Left lung (tissue), 10 donors: ENCODE measurements around the gene UXS1. TPM values are rescaled to one million over a fixed set of nuclear protein-coding genes. Genes with fewer than 3 reads are reported as not detected.

Experiments
- ATAC-seq: fragments of 200-7000 bp; cut with Tn5 transposase; one replicate; pipeline ENCODE4 v1.9.1; 2020; ENCODE audit warnings: moderate library complexity
- DNase-seq, 4 donors: peaks; one replicate each; pipeline ENCODE4 v3.0.0-alpha.2; 2013 to 2020
- H3K27ac ChIP-seq, 2 donors: fragments of 200-600 bp; sonication (generic) in 1 of 2; one replicate each; pipeline versions ENCODE4 v1.5.0 to v1.8.0; 2020 to 2021
- H3K27me3 ChIP-seq, 2 donors: fragments of 200-600 bp; sonication (generic) in 1 of 2; one replicate each; pipeline versions ENCODE4 v1.5.0 to v1.8.0; 2020 to 2021
- H3K36me3 ChIP-seq, 2 donors: fragments of 200-600 bp; sonication (generic) in 1 of 2; one replicate each; pipeline versions ENCODE4 v1.5.0 to v1.8.0; 2020 to 2021
- H3K4me1 ChIP-seq, 2 donors: fragments of 200-600 bp; one replicate each; pipeline ENCODE4 v1.8.0; 2021
- H3K4me3 ChIP-seq, 2 donors: fragments of 200-600 bp; sonication (generic) in 1 of 2; one replicate each; pipeline versions ENCODE4 v1.5.0 to v1.8.0; 2020 to 2021; ENCODE audit warnings: mild to moderate bottlenecking in 1 of 2
- H3K9me3 ChIP-seq, 2 donors: fragments of 200-600 bp; sonication (generic) in 1 of 2; one replicate each; pipeline versions ENCODE4 v1.5.0 to v1.8.0; 2020 to 2021
- CTCF ChIP-seq, 2 donors: fragments of 200-600 bp; sonication (generic) in 1 of 2; IDR thresholded peaks; one replicate each; pipeline versions ENCODE4 v1.5.0 to v1.8.0; 2021; ENCODE audit warnings: antibody characterized with exemption in 2 of 2
- intact Hi-C, 2 donors: fragments of 100-400 bp; cut with DNase I; formaldehyde crosslinking; loops; one replicate each; pipeline versions ENCODE4 v1.11.2 to v1.14.2; 2022
- polyA plus RNA-seq, 6 donors: library from polyadenylated mRNA; unstranded; fragments of 120-200 nt; gene quantifications; one replicate each; pipeline ENCODE4 v1.2.1, GENCODE V29; 2013; ENCODE audit not compliant: insufficient read length in 6 of 6
- total RNA-seq, 2 donors: library from RNA; stranded (reverse); fragmentation: NEBNext Ultra II Directional; extraction: Animal tissue kit (Norgen Biotek cat#: 25700); gene quantifications; one replicate each; pipeline ENCODE4 v1.2.1, GENCODE V29; 2021
- donor health status: DM: no; HTN: yes; CAD: no.
- donor health status: DM: no; HTN: no; CAD: no.

The UXS1 gene
- total and polyA plus RNA-seq, 8 donors, result 46.9 to 98.5 (median 87.4) TPM

DNA sequence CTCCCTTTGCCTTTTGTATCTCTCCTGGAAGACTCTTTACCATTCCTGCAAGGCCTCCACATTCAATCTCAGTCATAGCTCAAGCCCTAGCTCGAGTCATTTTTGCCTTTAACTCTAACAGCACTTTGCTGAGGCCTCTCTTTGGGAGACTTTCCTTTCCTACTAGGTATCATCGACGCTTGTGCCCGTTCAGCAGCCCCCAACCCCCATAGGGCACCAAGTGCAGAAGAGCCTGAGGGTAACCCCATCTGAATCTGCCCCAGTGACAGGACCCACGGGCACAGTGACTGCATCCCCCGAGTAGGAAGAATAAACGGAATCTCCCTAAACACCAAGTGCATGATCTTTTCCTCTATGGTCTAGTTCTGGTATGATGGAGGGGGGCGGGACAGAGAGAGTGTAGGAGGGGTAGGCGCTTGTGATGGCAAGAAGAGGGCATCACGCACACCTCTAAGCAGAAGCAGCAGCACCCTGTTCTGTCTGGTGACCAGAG, 66.3 kb downstream of the UXS1 start:
- intact Hi-C loops, result no loop called here
- no peaks in the 10 kb centered on the region for H3K27me3 ChIP-seq
- no peaks in the 10 kb centered on the region for H3K9me3 ChIP-seq
- ATAC-seq, result no peak
- peaks cover 0 to 22% of the 10 kb centered on the region in 2 donors for H3K36me3 ChIP-seq
- H3K4me1 ChIP-seq, result peaks cover 0 to 5% of the 10 kb centered on the region in 2 donors
- TF ChIP-seq CTCF (IDR thresholded peaks at IDR 0.05), result no peak
- no peak overlapping the region for H3K27ac ChIP-seq
- H3K4me3 ChIP-seq, result no peak overlapping the region
- DNase-seq, result no peak

- no peak for TF ChIP-seq CTCF (IDR thresholded peaks at IDR 0.05)
- Histone ChIP-seq H3K27ac (no peak overlapping the region), H3K4me1 (peaks cover 0 to 5% of the 10 kb centered on the region in 2 donors), H3K36me3 (peaks cover 0 to 27% of the 10 kb centered on the region in 2 donors), H3K9me3 (no peaks in the 10 kb centered on the region), H3K4me3 (no peak overlapping the region), H3K27me3 (no peaks in the 10 kb centered on the region)
- intact Hi-C loops, result no loop called here
- DNase-seq (no peak), ATAC-seq (no peak)
Observed at GRCh38 chr2:106127282-106127771, 66.8 kb downstream of the UXS1 start.

DNA sequence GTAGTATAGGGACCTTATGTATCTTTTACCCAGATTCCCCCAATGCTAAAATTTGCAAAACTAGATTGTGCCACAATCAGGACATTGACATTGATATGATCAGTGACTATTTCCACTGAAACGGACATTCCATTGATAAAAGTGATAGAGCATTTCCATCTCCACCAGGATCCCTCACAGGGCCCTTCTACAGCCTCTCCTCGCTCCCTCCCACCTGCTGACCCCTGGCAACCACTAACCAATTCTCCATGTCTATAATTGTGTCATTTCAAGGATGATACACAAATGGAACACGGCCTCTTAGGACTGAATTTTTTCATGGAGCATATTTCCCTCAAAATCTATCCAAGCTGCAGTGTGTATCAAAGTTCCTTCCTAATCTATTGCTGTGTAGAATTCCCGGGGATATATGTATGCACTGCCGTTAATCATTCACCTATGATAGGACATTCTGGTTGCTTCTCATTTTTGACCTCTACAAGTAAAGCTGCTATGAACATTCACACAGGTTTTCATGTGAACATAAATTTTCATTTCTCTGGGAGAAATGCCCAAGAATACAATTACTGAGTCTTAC, 67.3 kb downstream of the UXS1 start:
- Histone ChIP-seq H3K9me3 (no peaks in the 10 kb centered on the region), H3K4me1 (peaks cover 0 to 5% of the 10 kb centered on the region in 2 donors), H3K27me3 (no peaks in the 10 kb centered on the region), H3K27ac (no peak overlapping the region), H3K36me3 (peaks cover 0 to 33% of the 10 kb centered on the region in 2 donors), H3K4me3 (no peak overlapping the region)
- intact Hi-C loops, result no loop called here
- no peak for TF ChIP-seq CTCF (IDR thresholded peaks at IDR 0.05)
- no peak for DNase-seq
- ATAC-seq, result no peak

GRCh38 chr2:106126295-106126694, 67.8 kb downstream of the UXS1 start:
- H3K4me3 ChIP-seq, result no peak overlapping the region
- intact Hi-C loops, result no loop called here
- no peaks in the 10 kb centered on the region for H3K27me3 ChIP-seq
- no peaks in the 10 kb centered on the region for H3K9me3 ChIP-seq
- H3K27ac ChIP-seq, result no peak overlapping the region
- DNase-seq (no peak), ATAC-seq (no peak)
- H3K36me3 ChIP-seq, result peaks cover 0 to 35% of the 10 kb centered on the region in 2 donors
- H3K4me1 ChIP-seq, result peaks cover 0 to 5% of the 10 kb centered on the region in 2 donors
- TF ChIP-seq CTCF (IDR thresholded peaks at IDR 0.05), result no peak

- Histone ChIP-seq H3K27me3 (no peaks in the 10 kb centered on the region), H3K4me1 (peaks cover 0 to 5% of the 10 kb centered on the region in 2 donors), H3K27ac (peak overlapping the region in 1 of 2 donors; percentile 28), H3K36me3 (peaks cover 0 to 46% of the 10 kb centered on the region in 2 donors), H3K4me3 (no peak overlapping the region), H3K9me3 (no peaks in the 10 kb centered on the region)
- intact Hi-C loops, result no loop called here
- DNase-seq (no peak), ATAC-seq (peak; percentile 83)
- no peak for TF ChIP-seq CTCF (IDR thresholded peaks at IDR 0.05)
Observed at GRCh38 chr2:106124905-106125549, 69.1 kb downstream of the UXS1 start.
